SK-N-SH (cell line): Measurements from ENCODE around the gene PCMT1. TPM values are rescaled to one million over a fixed set of nuclear protein-coding genes. Genes with fewer than 3 reads are reported as not detected.
"Not testable (repeated sequence)": the region's sequence is repeated elsewhere in the genome, so short reads cannot be mapped to it uniquely, and the experiment has no call there.

ENCODE experiments used
- CTCF ChIA-PET: fragments of 300-600, 350-600 bp; formaldehyde crosslinking; extraction: SDS; loops from one replicate; lab custom pipeline; 2021; lab: Yijun Ruan, JAX
- POLR2A ChIA-PET: fragments of 350-600 bp; sonication (Branson Sonifier 250); formaldehyde crosslinking; extraction: SDS; loops from one replicate; lab custom pipeline; 2020; ENCODE audit warnings: antibody characterized with exemption, inconsistent platforms; lab: Yijun Ruan, JAX
- DNase-seq: peaks from one replicate; pipeline ENCODE4 v3.0.0; 2012
- H2AFZ ChIP-seq: fragments of 200-600 bp; sonication (generic); 2 replicates; pipeline ENCODE4 v1.8.1; 2016; ENCODE audit warnings: antibody characterized with exemption, mild to moderate bottlenecking, low read depth
- H3F3A ChIP-seq: fragments of 200-600 bp; sonication (generic); replicated peaks from 2 replicates; pipeline ENCODE3; 2016; ENCODE audit warnings: antibody characterized with exemption, mild to moderate bottlenecking; ENCODE audit not compliant: insufficient read depth
- H3K27ac ChIP-seq, 2 experiments: fragments of 200-500 bp in 1 of 2; fragments of 200-600 bp in 1 of 2; sonication (Bioruptor generic) in 1 of 2; sonication (generic), shearing (Covaris generic) in 1 of 2; 2 replicates each; pipeline versions ENCODE4 v1.5.1 to v1.6.1; 2014 to 2016; ENCODE audit warnings: low read depth in 2 of 2, inconsistent platforms in 1 of 2, low read length in 1 of 2, mild to moderate bottlenecking in 1 of 2, mixed read lengths in 1 of 2
- H3K27me3 ChIP-seq: fragments of 200-600 bp; sonication (generic), shearing (Covaris generic); 2 replicates; pipeline ENCODE4 v1.6.1; 2016; ENCODE audit warnings: mixed run types; ENCODE audit not compliant: insufficient read depth
- H3K36me3 ChIP-seq, 2 experiments: fragments of 200-500 bp in 1 of 2; fragments of 200-600 bp in 1 of 2; sonication (Bioruptor generic) in 1 of 2; sonication (generic) in 1 of 2; replicated peaks in 1 of 2; 2 replicates each; pipeline versions ENCODE3 to v1.5.1; 2014 to 2016; ENCODE audit warnings: low read length in 1 of 2, mild to moderate bottlenecking in 1 of 2; ENCODE audit not compliant: insufficient read depth in 2 of 2, control insufficient read depth in 1 of 2
- H3K4me1 ChIP-seq, 2 experiments: fragments of 200-500 bp in 1 of 2; fragments of 200-600 bp in 1 of 2; sonication (Bioruptor generic) in 1 of 2; sonication (generic), shearing (Covaris generic) in 1 of 2; 2 replicates each; pipeline versions ENCODE4 v1.5.1 to v1.6.1; 2014 to 2016; ENCODE audit warnings: low read depth in 1 of 2, low read length in 1 of 2, mixed run types in 1 of 2; ENCODE audit not compliant: insufficient read depth in 2 of 2, control insufficient read depth in 1 of 2
- H3K4me2 ChIP-seq: fragments of 200-600 bp; sonication (generic), shearing (Covaris generic); 2 replicates; pipeline ENCODE4 v1.6.1; 2017; ENCODE audit warnings: mixed run types
- H3K4me3 ChIP-seq, 2 experiments: fragments of 200-500 bp in 1 of 2; fragments of 200-600 bp in 1 of 2; sonication (Bioruptor generic) in 1 of 2; sonication (generic), shearing (Covaris generic) in 1 of 2; 2 replicates each; pipeline versions ENCODE4 v1.5.1 to v1.8.1; 2014 to 2016; ENCODE audit warnings: low read depth in 2 of 2, inconsistent platforms in 1 of 2, low read length in 1 of 2, mild to moderate bottlenecking in 1 of 2, mixed read lengths in 1 of 2, moderate library complexity in 1 of 2
- H3K79me2 ChIP-seq: fragments of 200-600 bp; sonication (generic); 2 replicates; pipeline ENCODE4 v1.8.1; 2017; ENCODE audit warnings: mild to moderate bottlenecking; ENCODE audit not compliant: insufficient read depth
- H3K9ac ChIP-seq: fragments of 200-600 bp; sonication (generic); 2 replicates; pipeline ENCODE4 v1.6.1; 2017; ENCODE audit warnings: mixed run types
- H3K9me2 ChIP-seq: fragments of 200-600 bp; sonication (generic); 2 replicates; pipeline ENCODE4 v1.6.1; 2017; ENCODE audit warnings: mixed run types
- H3K9me3 ChIP-seq: fragments of 200-600 bp; sonication (generic); 2 replicates; pipeline ENCODE4 v1.6.1; 2017; ENCODE audit warnings: mixed run types, mild to moderate bottlenecking, moderate library complexity
- H4K20me1 ChIP-seq: fragments of 200-600 bp; sonication (generic); 2 replicates; pipeline ENCODE4 v1.6.1; 2017; ENCODE audit warnings: mild to moderate bottlenecking, mixed run types; ENCODE audit not compliant: insufficient read depth
- ELF1 ChIP-seq: IDR thresholded peaks from 2 replicates; pipeline ENCODE4 v1.4.0; 2012
- EZH2phosphoT487 ChIP-seq: fragments of 200-600 bp; sonication (generic); IDR thresholded peaks from 2 replicates; pipeline ENCODE4 v1.6.1; 2017; ENCODE audit warnings: low read depth, mixed run types, mild to moderate bottlenecking, antibody characterized with exemption, moderate library complexity, borderline replicate concordance
- FOXM1 ChIP-seq: IDR thresholded peaks from 2 replicates; pipeline ENCODE4 v1.4.0; 2012; ENCODE audit warnings: low read depth, mild to moderate bottlenecking
- GATA2 ChIP-seq: sonication (generic); formaldehyde crosslinking; IDR thresholded peaks from 2 replicates; pipeline ENCODE4 v1.5.0; 2020; ENCODE audit warnings: mild to moderate bottlenecking, missing genetic modification reagents
- JUND ChIP-seq: IDR thresholded peaks from 2 replicates; pipeline ENCODE4 v1.4.0; 2012
- MEF2A ChIP-seq: IDR thresholded peaks from 2 replicates; pipeline ENCODE4 v1.4.0; 2012; ENCODE audit warnings: low read depth, borderline replicate concordance
- POLR2AphosphoS5 ChIP-seq: IDR thresholded peaks from 2 replicates; pipeline ENCODE4 v1.6.1; 2012; ENCODE audit warnings: low read depth, low read length
- RAD21 ChIP-seq: IDR thresholded peaks from 2 replicates; pipeline ENCODE4 v1.6.1; 2012; ENCODE audit warnings: mild to moderate bottlenecking, low read length
- WGBS: methylation state at CpG from one replicate; pipeline ENCODE4 v1.1.6; 2017; ENCODE audit warnings: low lambda C conversion rate; 5-methylcytosine and 5-hydroxymethylcytosine counted together
- polyA plus RNA-seq, 3 experiments: library from polyadenylated mRNA; depleted of rRNA; stranded (reverse); fragments of >200 nt; gene quantifications; 2 replicates each; pipeline ENCODE4 v1.2.3, GENCODE V29; 2012
- TF ChIP-seq, protein P1 (sequence below): fragments of 150-350 bp; IDR thresholded peaks from 2 replicates; pipeline ENCODE4 v1.6.1; 2016; ENCODE audit warnings: mild to moderate bottlenecking, low read depth, low read length
- TF ChIP-seq, protein P2 (sequence below): IDR thresholded peaks from 2 replicates; pipeline ENCODE4 v1.4.0; 2012; ENCODE audit warnings: low read depth, borderline replicate concordance

The PCMT1 gene
- polyA plus RNA-seq, 1 of the 3 experiments (the other 2 are of a cell fraction) = 190 TPM

DNA sequence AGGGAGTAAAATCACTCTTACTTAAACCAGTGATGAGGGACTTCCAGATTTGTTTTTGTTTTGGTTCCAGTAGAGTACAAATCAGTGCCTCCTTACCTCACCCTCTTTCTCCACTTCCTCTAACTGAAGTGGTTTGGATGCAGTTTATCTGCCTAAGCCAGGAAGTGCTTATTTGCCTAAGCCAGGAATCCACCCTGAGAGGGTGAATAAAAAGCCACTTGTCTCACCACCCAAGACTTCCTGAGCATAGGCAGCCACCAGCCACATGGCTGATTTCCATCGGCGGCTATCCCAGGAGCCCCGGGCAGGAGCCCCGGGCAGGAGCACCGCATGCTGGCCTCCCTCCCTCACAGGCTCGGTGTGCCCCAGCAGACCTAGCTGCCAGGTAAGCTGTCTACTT is 102.6 kb downstream of the PCMT1 start (continued):
- TF ChIP-seq, protein P1, sequence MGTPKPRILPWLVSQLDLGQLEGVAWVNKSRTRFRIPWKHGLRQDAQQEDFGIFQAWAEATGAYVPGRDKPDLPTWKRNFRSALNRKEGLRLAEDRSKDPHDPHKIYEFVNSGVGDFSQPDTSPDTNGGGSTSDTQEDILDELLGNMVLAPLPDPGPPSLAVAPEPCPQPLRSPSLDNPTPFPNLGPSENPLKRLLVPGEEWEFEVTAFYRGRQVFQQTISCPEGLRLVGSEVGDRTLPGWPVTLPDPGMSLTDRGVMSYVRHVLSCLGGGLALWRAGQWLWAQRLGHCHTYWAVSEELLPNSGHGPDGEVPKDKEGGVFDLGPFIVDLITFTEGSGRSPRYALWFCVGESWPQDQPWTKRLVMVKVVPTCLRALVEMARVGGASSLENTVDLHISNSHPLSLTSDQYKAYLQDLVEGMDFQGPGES = no peak
- TF ChIP-seq, protein P2, sequence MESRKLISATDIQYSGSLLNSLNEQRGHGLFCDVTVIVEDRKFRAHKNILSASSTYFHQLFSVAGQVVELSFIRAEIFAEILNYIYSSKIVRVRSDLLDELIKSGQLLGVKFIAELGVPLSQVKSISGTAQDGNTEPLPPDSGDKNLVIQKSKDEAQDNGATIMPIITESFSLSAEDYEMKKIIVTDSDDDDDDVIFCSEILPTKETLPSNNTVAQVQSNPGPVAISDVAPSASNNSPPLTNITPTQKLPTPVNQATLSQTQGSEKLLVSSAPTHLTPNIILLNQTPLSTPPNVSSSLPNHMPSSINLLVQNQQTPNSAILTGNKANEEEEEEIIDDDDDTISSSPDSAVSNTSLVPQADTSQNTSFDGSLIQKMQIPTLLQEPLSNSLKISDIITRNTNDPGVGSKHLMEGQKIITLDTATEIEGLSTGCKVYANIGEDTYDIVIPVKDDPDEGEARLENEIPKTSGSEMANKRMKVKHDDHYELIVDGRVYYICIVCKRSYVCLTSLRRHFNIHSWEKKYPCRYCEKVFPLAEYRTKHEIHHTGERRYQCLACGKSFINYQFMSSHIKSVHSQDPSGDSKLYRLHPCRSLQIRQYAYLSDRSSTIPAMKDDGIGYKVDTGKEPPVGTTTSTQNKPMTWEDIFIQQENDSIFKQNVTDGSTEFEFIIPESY = no peak
- TF ChIP-seq ELF1 = no peak
- no peak for TF ChIP-seq RAD21
- no peak for TF ChIP-seq EZH2phosphoT487

DNA sequence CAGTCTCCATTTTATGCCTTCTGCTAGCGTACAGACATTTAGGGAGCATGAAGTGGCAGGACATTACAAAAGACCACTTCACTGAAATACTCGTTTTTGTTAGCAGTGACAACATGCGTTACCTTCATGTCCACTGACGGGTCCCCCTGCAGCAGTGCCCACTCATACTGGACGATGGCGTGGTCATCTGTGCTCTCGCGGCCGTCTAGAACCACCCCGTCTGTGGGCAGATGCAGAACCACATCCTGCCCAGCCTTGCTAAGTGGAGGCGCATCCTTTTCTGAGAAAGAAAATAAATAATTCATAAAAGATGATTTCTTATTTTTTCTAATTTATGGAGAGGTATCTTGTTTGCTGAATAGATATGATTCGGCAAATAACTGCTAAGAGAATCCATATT is 103.3 kb downstream of the PCMT1 start:
- no peaks in the 10 kb centered on the region for H3K27me3 ChIP-seq
- 93% methylated on average over 12 of the region's 12 CpGs for WGBS
- no peak for DNase-seq
- POLR2A ChIA-PET = no interaction called here
- H3K9me3 ChIP-seq = no peaks in the 10 kb centered on the region
- no peak overlapping the region for H3K4me2 ChIP-seq
- H3K4me3 ChIP-seq = no peak overlapping the region
- no peaks in the 10 kb centered on the region for H4K20me1 ChIP-seq
- no peaks in the 10 kb centered on the region for H3K9me2 ChIP-seq
- H3K27ac ChIP-seq = no peak overlapping the region
- H3K9ac ChIP-seq = no peak overlapping the region
- CTCF ChIA-PET = interaction anchor here (2.1 kb wide), 1 partner anchor 12 kb away, joined by 6 read pairs; no protein-coding TSS in a partner anchor
- peaks cover 51% of the 10 kb centered on the region for H3K79me2 ChIP-seq
- H3K4me1 ChIP-seq = peaks cover 11 to 43% of the 10 kb centered on the region in 2 experiments
- peaks cover 54% of the 10 kb centered on the region for H3F3A ChIP-seq
- H2AFZ ChIP-seq = no peak overlapping the region
- TF ChIP-seq POLR2AphosphoS5 (no peak), EZH2phosphoT487 (no peak), MEF2A (no peak), JUND (no peak), FOXM1 (no peak), GATA2 (CRISPR knock-in tag) (no peak)
- H3K36me3 ChIP-seq = peaks cover 0 to 3% of the 10 kb centered on the region in 2 experiments

DNA sequence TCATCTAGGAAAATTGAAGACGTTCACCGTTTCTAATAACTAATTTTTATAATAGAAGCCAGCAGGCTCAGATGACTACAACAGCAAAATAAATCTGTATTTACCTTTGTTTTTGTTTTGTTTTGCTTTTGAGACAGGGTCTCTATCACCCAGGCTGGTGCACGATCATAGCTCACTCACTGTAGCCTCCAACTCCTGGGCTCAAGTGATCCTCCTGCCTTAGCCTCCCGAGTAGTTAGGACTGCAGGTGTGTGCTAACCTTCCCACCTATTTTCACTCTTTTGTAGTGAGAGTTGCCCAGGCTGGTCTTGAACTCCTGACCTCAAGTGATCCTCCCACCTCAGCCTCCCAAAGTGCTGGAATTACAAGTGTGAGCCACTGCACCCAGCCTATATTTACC is 104.5 kb downstream of the PCMT1 start:
- H3K9me3 ChIP-seq, DNase-seq, H3K27me3 ChIP-seq, H3K4me3 ChIP-seq, CTCF ChIA-PET, H4K20me1 ChIP-seq, H3K9me2 ChIP-seq, H3K36me3 ChIP-seq, H2AFZ ChIP-seq, POLR2A ChIA-PET, H3K4me2 ChIP-seq: not testable (repeated sequence)
- peaks cover 8 to 40% of the 10 kb centered on the region in 2 experiments for H3K4me1 ChIP-seq
- peaks cover 46% of the 10 kb centered on the region for H3F3A ChIP-seq
- WGBS = 90% methylated on average over 4 of the region's 4 CpGs
- H3K9ac ChIP-seq = peak overlapping the region; percentile 77; the same call in 1 of the 2 replicates
- H3K79me2 ChIP-seq = peaks cover 62% of the 10 kb centered on the region
- H3K27ac ChIP-seq = peak overlapping the region in 1 of 2 experiments; percentile 98; a peak in 3 of 4 replicates
